GM13977 (cell line): ENCODE results near the gene PANK1.
A peak's percentile ranks its signal among the peaks of the same experiment; 100 is the strongest.

Experiments
- DNase-seq: peaks from one replicate; pipeline ENCODE4 v3.0.0; 2012; ENCODE audit warnings: low spot score
- in situ Hi-C: fragments of 300-500 bp; cut with MboI; formaldehyde crosslinking; loops from one replicate; pipeline ENCODE4 v1.12.0; 2022; ENCODE audit warnings: low sequenced_read_pairs, low pct_unique_long_range_greater_than_20kb, mixed read lengths, inconsistent platforms; ENCODE audit not compliant: unreplicated experiment
- TF ChIP-seq, protein P1 (sequence below): IDR thresholded peaks from 2 replicates; pipeline ENCODE4 v1.5.1; 2012; ENCODE audit warnings: mild to moderate bottlenecking, control low read depth; ENCODE audit not compliant: insufficient read depth; ENCODE audit errors: extremely low read depth, missing control alignments

The PANK1 gene

DNA sequence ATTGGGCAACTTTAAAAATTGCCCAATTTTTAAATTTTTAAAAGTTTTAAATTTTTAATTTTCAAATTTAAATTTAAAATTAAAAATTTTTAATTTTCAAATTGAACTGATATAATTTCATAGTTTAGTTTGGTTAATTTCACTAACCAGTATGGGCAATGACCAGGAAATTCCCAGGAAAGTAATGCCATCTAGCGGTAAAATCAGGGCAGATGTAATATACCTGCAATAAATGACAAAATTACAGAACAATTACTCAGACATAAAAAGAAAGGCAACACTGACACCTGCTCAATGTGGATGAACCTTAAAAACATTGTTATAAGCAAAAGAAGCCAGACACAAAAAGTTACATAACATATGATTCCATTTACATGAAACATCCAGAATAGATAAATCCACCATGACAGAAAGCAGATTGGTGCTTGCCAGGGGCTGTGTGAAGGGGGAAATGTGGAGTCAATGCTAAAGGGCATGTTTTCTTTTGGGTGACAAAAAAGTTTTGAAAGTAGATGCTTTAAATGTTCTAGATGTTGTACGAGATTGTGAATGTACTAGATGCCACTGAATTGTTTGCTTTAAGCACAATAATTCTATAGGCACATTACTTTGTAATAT, 81.1 kb downstream of the PANK1 start:
- in situ Hi-C loops, result loop anchor here (10.0 kb wide), 1 partner anchor 139 kb away; no protein-coding TSS in a partner anchor
- TF ChIP-seq, protein P1, sequence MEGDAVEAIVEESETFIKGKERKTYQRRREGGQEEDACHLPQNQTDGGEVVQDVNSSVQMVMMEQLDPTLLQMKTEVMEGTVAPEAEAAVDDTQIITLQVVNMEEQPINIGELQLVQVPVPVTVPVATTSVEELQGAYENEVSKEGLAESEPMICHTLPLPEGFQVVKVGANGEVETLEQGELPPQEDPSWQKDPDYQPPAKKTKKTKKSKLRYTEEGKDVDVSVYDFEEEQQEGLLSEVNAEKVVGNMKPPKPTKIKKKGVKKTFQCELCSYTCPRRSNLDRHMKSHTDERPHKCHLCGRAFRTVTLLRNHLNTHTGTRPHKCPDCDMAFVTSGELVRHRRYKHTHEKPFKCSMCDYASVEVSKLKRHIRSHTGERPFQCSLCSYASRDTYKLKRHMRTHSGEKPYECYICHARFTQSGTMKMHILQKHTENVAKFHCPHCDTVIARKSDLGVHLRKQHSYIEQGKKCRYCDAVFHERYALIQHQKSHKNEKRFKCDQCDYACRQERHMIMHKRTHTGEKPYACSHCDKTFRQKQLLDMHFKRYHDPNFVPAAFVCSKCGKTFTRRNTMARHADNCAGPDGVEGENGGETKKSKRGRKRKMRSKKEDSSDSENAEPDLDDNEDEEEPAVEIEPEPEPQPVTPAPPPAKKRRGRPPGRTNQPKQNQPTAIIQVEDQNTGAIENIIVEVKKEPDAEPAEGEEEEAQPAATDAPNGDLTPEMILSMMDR, result peak; percentile 66
- DNase-seq, result peak; percentile 55

DNA sequence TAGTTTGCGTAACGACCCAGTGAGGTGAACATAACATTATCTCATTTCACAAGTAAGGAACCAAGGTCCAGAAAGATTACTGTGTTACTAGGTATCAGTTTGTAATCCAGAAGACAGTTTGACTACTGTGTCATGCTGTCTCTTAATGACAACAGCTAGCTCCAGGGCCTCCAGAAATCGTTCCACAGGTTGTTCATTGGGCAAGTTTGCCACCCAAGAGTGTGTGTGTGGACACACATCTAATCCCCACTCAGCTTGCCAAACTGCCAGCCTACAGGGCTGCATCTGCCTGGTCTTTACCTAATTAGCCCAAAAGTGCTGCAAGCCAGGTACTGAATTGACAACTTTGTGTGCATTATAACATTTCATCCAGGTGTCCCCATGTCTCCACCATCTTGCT, 81.7 kb downstream of the PANK1 start:
- TF ChIP-seq, protein P1, result no peak
- in situ Hi-C loops, result loop anchor here (10.0 kb wide), 1 partner anchor 139 kb away; no protein-coding TSS in a partner anchor
- no peak for DNase-seq

DNA sequence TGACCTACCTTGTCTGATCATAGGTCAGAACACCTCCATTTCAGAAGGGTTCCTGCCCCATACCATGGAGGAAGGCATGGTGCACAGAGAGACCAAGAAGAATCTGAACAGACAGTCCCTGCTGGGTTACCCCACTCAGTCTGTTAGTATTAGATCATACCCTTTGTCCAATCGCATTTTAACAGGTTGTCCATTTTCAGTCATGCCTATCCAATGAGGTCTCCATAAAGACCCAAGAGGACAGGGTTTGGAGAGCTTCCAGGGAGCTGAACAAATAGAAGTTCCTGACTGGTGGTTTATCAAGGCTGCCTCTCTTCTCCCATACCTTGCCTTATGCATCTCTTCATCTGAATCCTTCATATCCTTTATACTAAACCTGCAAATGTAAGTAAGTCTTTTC, 88.4 kb downstream of the PANK1 start:
- TF ChIP-seq, protein P1, result no peak
- in situ Hi-C loops, result no loop called here
- DNase-seq, result no peak

DNA sequence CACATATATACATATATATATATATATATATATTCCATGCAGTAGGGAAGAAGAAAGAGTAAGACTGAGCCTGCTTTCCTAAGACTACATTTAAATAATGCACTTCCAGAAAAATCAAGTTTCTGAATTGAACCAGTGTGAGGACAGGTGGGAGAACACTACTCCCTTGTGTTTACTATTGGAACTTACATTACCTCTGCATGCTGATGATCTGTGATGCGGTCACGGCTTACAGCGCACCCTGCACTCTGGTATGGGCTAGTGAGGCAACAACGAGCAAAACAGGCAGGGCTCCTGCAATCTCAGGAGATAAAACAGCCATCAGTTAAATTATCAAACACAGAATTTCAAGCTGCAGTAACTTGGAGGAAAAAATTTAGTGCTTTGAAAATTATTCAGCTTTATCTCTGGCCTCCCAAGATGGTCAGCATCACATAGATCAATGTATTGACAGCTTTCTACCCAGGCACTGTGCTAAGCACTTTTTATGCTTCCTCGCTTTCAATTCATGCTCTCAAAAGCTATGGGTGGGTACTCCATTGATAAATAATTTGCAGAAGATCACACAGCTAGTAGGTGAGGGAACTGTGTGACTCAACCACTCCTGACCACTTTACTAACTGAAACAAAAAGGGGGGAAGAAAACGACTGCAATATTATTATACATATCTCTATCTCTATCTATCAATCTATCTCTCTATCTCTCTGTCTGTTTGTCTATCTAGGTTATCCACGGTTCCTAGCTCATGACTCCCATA, 89.2 kb downstream of the PANK1 start:
- TF ChIP-seq, protein P1, result no peak
- no peak for DNase-seq
- in situ Hi-C loops, result no loop called here

DNA sequence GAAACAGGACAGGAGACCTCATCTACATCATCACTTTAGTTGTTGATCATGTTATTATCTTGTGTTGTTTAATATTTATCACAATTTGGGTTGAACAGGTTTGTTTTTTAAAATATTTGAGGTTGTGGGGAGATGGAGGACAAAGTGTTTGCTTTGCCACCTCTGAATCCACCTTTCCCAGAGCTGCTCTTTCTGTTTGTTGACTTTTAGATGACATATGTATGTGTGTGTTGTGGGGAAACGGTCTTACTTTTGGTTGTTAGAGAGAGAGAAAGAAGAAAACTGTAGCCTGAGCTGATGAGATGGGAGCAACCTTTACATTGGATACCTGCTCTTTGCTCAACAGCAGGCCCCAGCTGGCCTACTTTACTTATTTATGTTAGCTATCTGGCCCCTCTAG, 90.6 kb downstream of the PANK1 start:
- TF ChIP-seq, protein P1, result no peak
- in situ Hi-C loops, result no loop called here
- DNase-seq, result no peak

DNA sequence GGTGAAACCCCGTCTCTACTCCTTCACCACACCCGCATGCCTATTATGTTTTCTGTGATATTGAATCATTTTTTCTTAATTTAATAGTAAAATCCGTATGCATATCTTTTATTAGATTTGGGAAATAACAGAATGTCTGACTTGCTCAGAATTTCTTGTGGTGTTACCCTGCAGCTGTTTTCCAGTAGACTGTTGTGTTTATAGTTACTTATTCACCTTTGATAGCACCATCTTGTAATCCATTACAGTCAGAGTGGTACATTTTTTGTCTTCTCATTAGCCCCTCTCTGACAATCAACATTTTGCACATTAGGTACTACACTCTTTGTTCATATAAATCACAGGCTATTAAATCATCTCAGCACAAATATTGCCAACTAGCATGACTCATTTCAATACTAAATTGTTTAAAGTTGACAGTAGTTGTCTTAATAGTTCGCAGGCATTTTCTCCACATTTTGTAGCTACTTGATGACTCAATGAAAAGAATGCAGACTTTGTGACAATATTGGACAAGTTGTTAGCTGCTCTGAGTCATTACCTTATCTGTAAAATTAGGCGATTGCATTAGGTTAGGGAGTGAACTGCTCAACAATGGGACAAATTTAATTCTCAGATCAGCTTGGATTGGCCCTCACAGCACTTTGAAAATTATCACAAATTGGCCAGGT, 91.8 kb downstream of the PANK1 start:
- in situ Hi-C loops, result no loop called here
- DNase-seq, result no peak
- TF ChIP-seq, protein P1, result no peak
